Measurements from ENCODE around the gene RNU6-7. TPM values are rescaled to one million over a fixed set of nuclear protein-coding genes. Genes with fewer than 3 reads are reported as not detected.

The RNU6-7 gene
- not detected for total RNA-seq

DNA sequence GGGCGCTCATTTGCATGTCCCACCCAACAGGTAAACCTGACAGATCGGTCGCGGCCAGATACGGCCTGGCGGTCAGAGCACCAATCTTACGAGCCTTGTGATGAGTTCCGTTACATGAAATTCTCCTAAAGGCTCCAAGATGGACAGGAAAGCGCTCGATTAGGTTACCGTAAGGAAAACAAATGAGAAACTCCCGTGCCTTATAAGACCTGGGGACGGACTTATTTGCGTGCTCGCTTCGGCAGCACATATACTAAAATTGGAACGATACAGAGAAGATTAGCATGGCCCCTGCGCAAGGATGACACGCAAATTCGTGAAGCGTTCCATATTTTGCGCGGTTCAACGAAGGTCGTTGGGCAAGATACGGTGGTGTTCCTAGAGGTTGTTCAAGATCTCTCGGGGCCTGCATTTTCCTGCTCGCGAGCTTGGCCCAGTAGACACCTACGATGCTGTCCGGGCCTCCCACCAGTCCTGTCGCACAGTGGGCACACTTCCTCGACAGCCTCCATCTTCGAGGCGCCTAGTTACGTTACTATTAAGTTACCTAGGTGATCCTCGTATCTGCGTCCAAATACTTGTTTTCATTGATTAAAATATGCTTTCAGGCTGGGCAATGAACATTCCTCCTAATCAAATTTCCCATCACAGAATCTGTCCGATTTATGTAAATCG lies at the start of gene RNU6-7:
TSS of gene RNU6-7 (plus strand) at position 230 of the 675 bp plus-strand sequence.
- DNase-seq, result peak; percentile 47
- Mint-ChIP-seq H3K36me3 (peaks cover 2% of the 10 kb centered on the region), H3K27ac (peak within 1 kb of the TSS; percentile 98), H3K27me3 (peaks cover 2% of the 10 kb centered on the region), H3K4me1 (ENCODE audit: low read depth) (peaks cover 53% of the 10 kb centered on the region), H3K9me3 (no peaks in the 10 kb centered on the region), H3K4me3 (peak within 1 kb of the TSS; percentile 89)
- CTCF ChIA-PET, result no interaction called here
- intact Hi-C loops (cut with micrococcal nuclease), result loop anchor here (2.0 to 10.0 kb wide), 6 partner anchors 49 to 1580 kb away; partner anchors contain the start of genes HECTD1, NPAS3 and SCFD1
- POLR2A ChIA-PET, result interaction anchor here (2.6 kb wide), 1 partner anchor 125 kb away, joined by 15 read pairs; the partner anchor contains the start of gene ARHGAP5

DNA sequence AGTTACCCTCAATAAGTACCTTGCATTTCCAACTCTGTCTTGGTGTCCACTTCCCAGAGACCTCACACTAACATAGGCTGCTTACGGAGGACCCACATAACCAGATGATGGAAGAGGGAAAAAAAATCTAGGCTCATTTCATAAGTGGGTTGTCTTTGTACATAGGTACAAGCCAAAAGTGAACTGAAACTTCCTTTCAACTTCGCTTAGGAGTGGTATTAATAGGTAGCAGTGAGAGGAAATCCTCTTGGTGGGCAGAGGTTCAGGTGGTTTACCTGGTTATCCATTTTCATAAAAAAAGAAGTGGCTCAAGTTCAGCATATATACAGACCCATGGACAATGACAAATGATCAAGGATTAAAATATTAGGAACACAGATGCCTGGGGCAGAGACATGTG lies 35.8 kb upstream of the RNU6-7 start:
- POLR2A ChIA-PET, result no interaction called here
- no peak overlapping the region for H3K4me3 Mint-ChIP-seq
- DNase-seq, result no peak
- H3K27ac Mint-ChIP-seq, result no peak overlapping the region
- intact Hi-C loops (cut with micrococcal nuclease), result no loop called here
- H3K36me3 Mint-ChIP-seq, result no peaks in the 10 kb centered on the region
- H3K9me3 Mint-ChIP-seq, result peaks cover 3% of the 10 kb centered on the region
- CTCF ChIA-PET, result no interaction called here
- H3K27me3 Mint-ChIP-seq, result no peaks in the 10 kb centered on the region
- H3K4me1 Mint-ChIP-seq (ENCODE audit: low read depth), result no peaks in the 10 kb centered on the region

DNA sequence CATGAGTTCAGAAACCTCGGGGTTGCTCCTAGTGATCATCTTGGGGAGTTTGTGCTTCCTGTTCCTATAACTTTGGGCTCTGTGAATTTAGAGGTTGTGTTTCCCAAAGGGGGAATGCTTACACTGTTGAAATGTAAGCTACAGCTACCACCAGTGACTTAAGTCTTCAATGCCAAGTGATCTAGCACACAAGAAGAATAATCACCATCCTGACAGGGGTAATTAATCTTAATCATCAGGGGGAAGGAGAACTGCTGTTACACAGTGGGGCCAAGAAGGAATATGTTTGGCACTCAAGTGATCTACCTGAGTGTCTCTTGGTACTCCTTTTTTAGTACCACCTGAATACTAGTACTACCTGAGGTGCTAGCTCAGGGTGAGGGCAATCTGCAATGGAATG lies 34.9 kb upstream of the RNU6-7 start:
- intact Hi-C loops (cut with micrococcal nuclease), result no loop called here
- ChIA-PET POLR2A (no interaction called here), CTCF (no interaction called here)

DNA sequence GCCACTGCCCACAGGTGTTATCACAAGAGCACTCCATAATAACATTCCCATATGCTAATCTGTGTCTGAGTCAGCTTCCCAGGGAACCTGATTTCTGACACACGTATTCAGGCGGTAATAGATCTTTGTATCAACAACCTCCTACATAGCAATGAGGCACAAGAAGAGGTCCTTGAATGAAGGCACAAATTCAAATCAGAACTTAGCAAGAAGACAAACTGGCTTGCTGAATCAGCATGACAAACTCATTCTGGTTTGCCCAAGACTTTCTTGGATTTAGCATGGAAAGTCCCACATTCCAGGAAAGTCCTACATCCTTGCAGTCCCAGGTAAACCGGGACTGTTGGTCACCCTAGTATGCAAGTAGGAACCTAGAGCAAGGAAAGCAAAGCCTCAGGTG lies 33.9 kb upstream of the RNU6-7 start:
- H3K9me3 Mint-ChIP-seq, result no peaks in the 10 kb centered on the region
- CTCF ChIA-PET, result no interaction called here
- no peak for DNase-seq

More for the DNA sequence above, 34.9 kb upstream of the RNU6-7 start:
- no peaks in the 10 kb centered on the region for H3K36me3 Mint-ChIP-seq
- no peaks in the 10 kb centered on the region for H3K9me3 Mint-ChIP-seq
- H3K4me3 Mint-ChIP-seq, result no peak overlapping the region
- no peaks in the 10 kb centered on the region for H3K4me1 Mint-ChIP-seq (ENCODE audit: low read depth)
- no peak for DNase-seq
- H3K27me3 Mint-ChIP-seq, result no peaks in the 10 kb centered on the region
- no peak overlapping the region for H3K27ac Mint-ChIP-seq

DNA sequence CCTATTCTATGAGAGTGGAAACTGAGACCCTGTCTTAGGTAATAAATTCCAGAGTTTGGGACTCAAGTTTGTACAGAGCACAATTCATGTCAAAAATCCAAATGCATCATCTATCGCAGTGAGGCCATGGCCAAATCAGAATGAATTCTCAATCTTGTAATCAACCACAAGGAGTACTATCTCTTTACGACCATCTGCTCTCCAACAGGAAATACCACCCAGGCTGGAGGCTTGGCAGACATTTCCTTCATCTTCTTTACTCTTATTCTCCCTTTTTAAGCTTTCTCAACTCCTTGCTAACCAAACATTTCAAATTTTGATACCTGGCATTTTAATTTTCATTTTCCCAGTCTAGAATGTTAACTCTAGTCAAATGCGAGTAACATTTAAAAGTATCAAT lies 32.7 kb upstream of the RNU6-7 start:
- CTCF ChIA-PET, result no interaction called here
- intact Hi-C loops (cut with micrococcal nuclease), result no loop called here

More for the DNA sequence above, 33.9 kb upstream of the RNU6-7 start:
- Mint-ChIP-seq H3K27ac (no peak overlapping the region), H3K4me3 (no peak overlapping the region), H3K27me3 (no peaks in the 10 kb centered on the region), H3K36me3 (no peaks in the 10 kb centered on the region), H3K4me1 (ENCODE audit: low read depth) (no peaks in the 10 kb centered on the region)
- intact Hi-C loops (cut with micrococcal nuclease), result no loop called here
- POLR2A ChIA-PET, result no interaction called here

DNA sequence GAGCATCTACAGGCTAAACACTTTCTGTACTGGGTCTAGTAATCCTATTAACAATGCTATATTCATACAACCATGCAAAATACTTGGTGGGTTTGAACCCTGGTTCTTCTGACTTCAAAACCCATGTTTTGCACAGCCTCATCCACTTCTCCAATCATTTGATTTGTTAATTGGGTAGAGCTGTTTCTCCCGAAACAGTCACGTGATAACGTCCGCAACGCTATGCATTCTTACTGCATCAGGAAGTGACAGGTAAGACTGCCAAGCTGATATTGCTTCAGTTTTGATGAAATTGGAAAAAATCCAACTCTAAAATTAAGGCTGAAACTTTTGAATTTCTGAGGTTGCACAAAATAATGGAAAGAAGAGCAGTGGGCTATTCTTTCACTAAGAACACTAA lies 30.4 kb upstream of the RNU6-7 start:
- ChIA-PET POLR2A (no interaction called here), CTCF (no interaction called here)
- Mint-ChIP-seq H3K27ac (no peak overlapping the region), H3K9me3 (no peaks in the 10 kb centered on the region), H3K4me1 (ENCODE audit: low read depth) (no peaks in the 10 kb centered on the region), H3K4me3 (no peak overlapping the region), H3K27me3 (no peaks in the 10 kb centered on the region), H3K36me3 (no peaks in the 10 kb centered on the region)
- intact Hi-C loops (cut with micrococcal nuclease), result no loop called here
- no peak for DNase-seq

More for the DNA sequence above, 32.7 kb upstream of the RNU6-7 start:
- no peak for DNase-seq
- H3K4me3 Mint-ChIP-seq, result no peak overlapping the region
- no peaks in the 10 kb centered on the region for H3K27me3 Mint-ChIP-seq
- H3K36me3 Mint-ChIP-seq, result no peaks in the 10 kb centered on the region
- H3K9me3 Mint-ChIP-seq, result no peaks in the 10 kb centered on the region
- no peaks in the 10 kb centered on the region for H3K4me1 Mint-ChIP-seq (ENCODE audit: low read depth)
- POLR2A ChIA-PET, result no interaction called here
- H3K27ac Mint-ChIP-seq, result no peak overlapping the region

DNA sequence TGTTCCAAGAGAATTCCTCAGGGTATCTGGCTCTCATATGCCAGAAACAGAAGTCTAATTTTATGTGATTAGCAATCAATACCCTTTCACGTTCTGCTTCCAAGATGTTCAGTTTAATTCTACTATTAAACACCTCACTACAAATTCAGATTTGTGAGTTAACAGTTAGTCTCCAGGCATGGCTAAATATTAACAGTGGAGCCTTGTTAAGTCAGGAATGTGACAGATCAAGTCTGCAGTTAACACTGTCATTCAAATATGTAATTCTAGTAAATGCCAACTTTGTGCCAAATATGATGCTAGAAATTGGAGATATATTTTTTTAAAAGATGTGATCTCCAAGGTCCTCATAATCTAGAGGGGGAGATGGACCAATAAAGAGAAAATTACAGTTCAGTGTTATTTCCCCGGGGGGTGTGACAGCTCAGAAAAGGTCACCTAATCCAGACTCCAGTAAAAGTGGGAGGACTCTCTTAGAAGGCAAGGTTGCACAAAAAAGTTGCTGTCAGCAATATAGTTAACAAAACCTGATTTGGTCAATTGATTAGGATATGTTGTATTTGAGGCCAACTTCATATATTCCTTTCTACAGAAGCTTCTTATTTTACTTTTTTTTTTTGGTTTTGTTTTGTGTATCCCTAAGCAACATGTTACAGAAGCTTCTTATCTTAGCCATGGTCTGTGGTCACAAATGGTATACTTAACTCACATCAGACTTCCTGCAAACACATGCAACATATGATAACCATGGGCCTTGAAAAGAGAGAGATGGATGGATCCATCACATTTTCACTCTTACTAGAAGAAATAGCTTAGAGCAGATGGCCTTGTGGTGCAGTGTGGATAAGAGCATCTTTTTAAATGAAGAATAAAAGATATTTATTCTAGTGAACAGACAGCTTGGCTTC lies 18.4 kb upstream of the RNU6-7 start:
- CTCF ChIA-PET, result interaction anchor here (0.9 kb wide), 1 partner anchor 69 kb away, joined by 3 read pairs; no protein-coding TSS in a partner anchor

DNA sequence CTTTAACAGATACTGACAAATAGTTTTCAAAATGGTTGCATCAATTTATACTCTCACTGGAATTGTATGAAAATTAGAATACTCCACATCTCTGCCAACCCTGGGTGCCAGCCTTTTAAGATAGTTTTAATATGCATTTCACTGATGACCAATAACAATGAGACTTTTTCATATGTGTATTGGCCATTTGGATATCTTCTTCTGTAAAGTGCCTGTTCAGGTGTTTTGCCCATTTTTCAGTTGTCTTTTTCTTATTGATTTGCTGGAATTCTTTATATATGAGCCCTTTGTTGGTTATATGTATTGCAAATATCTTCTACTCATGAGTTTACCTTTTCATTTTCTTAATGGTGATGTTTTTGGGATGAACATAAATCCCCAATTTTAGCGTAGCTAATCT lies 16.7 kb upstream of the RNU6-7 start:
- H3K27me3 Mint-ChIP-seq, result peaks cover 6% of the 10 kb centered on the region
- no peak overlapping the region for H3K27ac Mint-ChIP-seq
- intact Hi-C loops (cut with micrococcal nuclease), result no loop called here
- ChIA-PET POLR2A (no interaction called here), CTCF (no interaction called here)
- H3K9me3 Mint-ChIP-seq, result peaks cover 16% of the 10 kb centered on the region
- peaks cover 3% of the 10 kb centered on the region for H3K4me1 Mint-ChIP-seq (ENCODE audit: low read depth)
- no peak overlapping the region for H3K4me3 Mint-ChIP-seq
- no peak for DNase-seq
- no peaks in the 10 kb centered on the region for H3K36me3 Mint-ChIP-seq

More for the DNA sequence above, 18.4 kb upstream of the RNU6-7 start:
- intact Hi-C loops (cut with micrococcal nuclease), result no loop called here
- no peaks in the 10 kb centered on the region for H3K36me3 Mint-ChIP-seq
- H3K4me3 Mint-ChIP-seq, result no peak overlapping the region
- H3K9me3 Mint-ChIP-seq, result peaks cover 22% of the 10 kb centered on the region
- H3K4me1 Mint-ChIP-seq (ENCODE audit: low read depth), result peaks cover 3% of the 10 kb centered on the region
- no peak for DNase-seq
- H3K27ac Mint-ChIP-seq, result no peak overlapping the region
- H3K27me3 Mint-ChIP-seq, result peaks cover 8% of the 10 kb centered on the region
- POLR2A ChIA-PET, result no interaction called here

DNA sequence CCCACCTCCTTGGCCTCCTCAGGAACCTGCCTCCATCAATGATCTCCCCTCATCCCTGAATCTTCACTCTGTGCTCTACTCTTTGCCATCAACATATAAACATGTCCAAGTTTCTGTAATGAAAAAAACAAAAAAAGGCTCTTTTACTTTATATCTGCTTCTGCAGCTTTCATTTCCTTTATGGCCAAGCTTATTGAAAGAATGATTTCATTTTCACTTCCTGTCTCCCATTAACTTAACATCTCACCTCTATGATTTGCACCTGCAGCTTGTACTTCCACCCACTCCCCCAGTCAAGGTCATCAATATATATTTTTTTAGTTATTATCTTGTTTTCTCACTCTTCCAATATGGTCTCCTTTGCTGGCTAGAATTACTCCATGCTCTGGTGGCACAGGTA lies 15.6 kb upstream of the RNU6-7 start:
- Mint-ChIP-seq H3K27me3 (no peaks in the 10 kb centered on the region), H3K4me1 (ENCODE audit: low read depth) (peaks cover 3% of the 10 kb centered on the region), H3K4me3 (no peak overlapping the region), H3K9me3 (peaks cover 14% of the 10 kb centered on the region), H3K27ac (no peak overlapping the region), H3K36me3 (no peaks in the 10 kb centered on the region)
- DNase-seq, result no peak
- ChIA-PET CTCF (no interaction called here), POLR2A (no interaction called here)
- intact Hi-C loops (cut with micrococcal nuclease), result no loop called here

DNA sequence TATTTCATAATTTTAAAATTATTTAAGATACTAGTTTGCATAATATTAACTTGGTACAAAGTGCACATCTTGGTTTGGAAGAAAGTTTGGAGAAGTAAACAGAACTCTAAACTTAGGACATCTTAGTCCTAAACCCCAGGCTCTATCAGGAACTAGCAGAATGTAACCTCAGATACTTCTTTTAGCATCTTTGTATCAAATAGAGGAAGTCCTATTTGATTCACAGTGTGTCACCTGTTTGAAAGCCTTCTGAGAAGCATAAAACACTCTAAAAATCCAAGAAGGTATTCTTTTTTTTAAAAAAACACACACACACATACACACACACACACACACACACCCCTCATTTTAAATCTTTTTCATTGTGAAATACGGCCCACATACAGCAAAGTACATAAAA lies 12.0 kb upstream of the RNU6-7 start:
- DNase-seq, result no peak
- H3K27ac Mint-ChIP-seq, result no peak overlapping the region
- no peak overlapping the region for H3K4me3 Mint-ChIP-seq
- H3K9me3 Mint-ChIP-seq, result peaks cover 5% of the 10 kb centered on the region
- POLR2A ChIA-PET, result interaction anchor here (0.6 kb wide), 1 partner anchor 652 kb away, joined by 3 read pairs; no protein-coding TSS in a partner anchor
- intact Hi-C loops (cut with micrococcal nuclease), result loop anchor here (2.0 to 5.0 kb wide), 2 partner anchors 17 to 512 kb away; no protein-coding TSS in a partner anchor
- no peaks in the 10 kb centered on the region for H3K36me3 Mint-ChIP-seq
- H3K4me1 Mint-ChIP-seq (ENCODE audit: low read depth), result peaks cover 10% of the 10 kb centered on the region
- peaks cover 3% of the 10 kb centered on the region for H3K27me3 Mint-ChIP-seq
- CTCF ChIA-PET, result no interaction called here

DNA sequence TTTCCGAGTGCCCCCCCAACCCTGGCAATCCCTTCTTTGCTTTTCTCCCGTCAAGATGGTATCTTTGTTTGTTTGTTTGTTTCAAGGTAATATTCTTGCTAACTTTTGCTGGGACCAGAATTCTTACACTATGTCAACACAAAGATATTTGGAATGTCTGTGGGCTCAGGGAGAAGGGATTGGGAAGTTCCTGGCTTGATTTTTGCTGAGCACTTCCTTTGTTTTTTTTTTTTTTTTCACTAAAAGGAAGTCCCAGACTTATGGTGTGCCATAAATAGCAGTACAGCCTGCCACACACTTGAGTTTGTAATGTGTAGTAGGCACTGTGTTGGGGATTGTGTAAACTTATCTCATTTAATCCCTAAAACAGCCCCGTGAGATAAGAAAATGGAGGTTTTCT lies 11.2 kb upstream of the RNU6-7 start:
- CTCF ChIA-PET, result no interaction called here
- no peaks in the 10 kb centered on the region for H3K36me3 Mint-ChIP-seq
- POLR2A ChIA-PET, result no interaction called here
- intact Hi-C loops (cut with micrococcal nuclease), result loop anchor here (2.0 to 5.0 kb wide), 2 partner anchors 18 to 512 kb away; no protein-coding TSS in a partner anchor
- H3K4me1 Mint-ChIP-seq (ENCODE audit: low read depth), result peaks cover 10% of the 10 kb centered on the region
- DNase-seq, result no peak
- H3K27me3 Mint-ChIP-seq, result peaks cover 3% of the 10 kb centered on the region
- no peak overlapping the region for H3K4me3 Mint-ChIP-seq
- no peak overlapping the region for H3K27ac Mint-ChIP-seq
- no peaks in the 10 kb centered on the region for H3K9me3 Mint-ChIP-seq

DNA sequence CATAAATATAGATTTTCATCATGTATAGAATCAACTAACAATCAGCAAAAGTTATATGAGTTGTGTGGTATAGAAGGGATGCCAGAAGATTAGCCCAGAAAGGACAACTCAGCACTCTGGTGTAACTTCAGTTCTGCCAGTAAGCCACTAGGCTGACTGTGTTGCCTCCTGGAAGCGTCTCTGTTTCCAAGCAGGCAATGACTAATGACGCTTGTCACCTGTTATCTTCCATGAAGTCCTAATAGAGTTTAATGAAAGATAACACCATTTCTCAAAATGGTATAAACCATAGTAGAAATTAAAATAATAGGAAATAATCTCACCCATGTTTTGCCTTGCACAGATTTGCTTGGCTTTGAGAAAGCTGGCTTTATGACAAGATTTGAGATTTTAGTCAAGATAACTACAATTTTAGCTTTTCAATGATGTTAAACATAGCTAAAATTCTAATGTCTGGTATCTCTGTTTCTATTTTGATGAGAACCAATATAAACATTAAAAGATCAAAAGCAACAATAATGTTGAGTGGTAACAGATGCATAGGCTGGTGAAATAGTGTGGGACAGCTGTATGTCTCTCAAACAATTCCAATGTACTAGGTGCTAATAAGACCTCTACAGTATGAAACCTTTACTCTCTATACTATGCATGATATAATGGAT lies 9.0 kb upstream of the RNU6-7 start:
- H3K4me3 Mint-ChIP-seq, result no peak overlapping the region
- peaks cover 5% of the 10 kb centered on the region for H3K27me3 Mint-ChIP-seq
- H3K36me3 Mint-ChIP-seq, result no peaks in the 10 kb centered on the region
- H3K27ac Mint-ChIP-seq, result no peak overlapping the region
- no peaks in the 10 kb centered on the region for H3K9me3 Mint-ChIP-seq
- peaks cover 12% of the 10 kb centered on the region for H3K4me1 Mint-ChIP-seq (ENCODE audit: low read depth)
- DNase-seq, result no peak
- POLR2A ChIA-PET, result no interaction called here
- CTCF ChIA-PET, result no interaction called here
- intact Hi-C loops (cut with micrococcal nuclease), result loop anchor here (1.0 to 5.0 kb wide), 5 partner anchors 10 to 509 kb away; partner anchors contain the start of gene RNU6-8
